T-helper 9 cell (primary cell): Measurements from ENCODE around the gene ACTL9.

Experiments used
- DNase-seq: peaks from one replicate; pipeline ENCODE4 v3.0.0-alpha.2; 2020

ACTL9 gene

DNA sequence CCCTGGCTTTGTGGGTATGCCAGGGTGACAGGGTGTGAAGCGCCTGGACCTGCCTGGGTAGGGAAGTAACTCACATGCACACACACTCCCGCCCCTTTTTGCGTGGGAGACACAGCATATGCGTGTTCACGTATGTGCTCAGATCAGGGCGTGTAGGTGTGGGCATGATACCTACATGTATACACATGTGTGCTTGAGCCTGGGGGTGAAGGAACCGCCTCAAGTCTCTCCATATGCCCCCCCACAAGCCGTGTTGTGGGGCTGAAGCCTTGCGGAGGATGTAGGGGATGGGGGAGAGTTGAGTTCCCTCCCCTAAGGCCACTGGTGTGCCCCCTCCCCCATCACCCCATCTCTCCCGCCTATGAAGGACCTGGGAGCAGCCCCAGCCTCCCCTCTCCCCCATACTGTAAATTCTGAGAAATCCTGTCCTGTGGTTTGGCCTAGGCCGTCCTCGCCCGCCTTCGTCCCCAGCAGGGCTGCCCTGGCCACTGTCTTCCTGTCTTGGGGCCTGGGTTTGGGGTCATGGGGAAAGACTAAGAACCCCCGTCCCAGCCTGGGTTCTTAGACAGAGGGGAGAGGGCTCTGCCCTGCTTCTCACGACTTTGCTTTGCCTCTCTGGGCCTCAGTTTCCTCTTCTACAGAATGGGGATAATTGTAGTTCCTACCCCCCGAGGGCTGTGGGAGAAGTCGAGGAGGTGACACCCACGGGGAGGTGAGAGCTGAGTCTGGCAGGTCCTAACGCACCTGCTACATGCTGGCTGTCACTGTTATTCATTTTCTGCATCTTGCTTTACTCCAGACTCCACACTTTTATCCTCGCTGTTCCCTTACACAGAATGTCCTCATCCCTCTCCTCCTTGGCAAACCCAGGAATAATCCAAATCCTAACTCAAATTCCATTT is 14.3 kb downstream of the ACTL9 start:
- no peak for DNase-seq

DNA sequence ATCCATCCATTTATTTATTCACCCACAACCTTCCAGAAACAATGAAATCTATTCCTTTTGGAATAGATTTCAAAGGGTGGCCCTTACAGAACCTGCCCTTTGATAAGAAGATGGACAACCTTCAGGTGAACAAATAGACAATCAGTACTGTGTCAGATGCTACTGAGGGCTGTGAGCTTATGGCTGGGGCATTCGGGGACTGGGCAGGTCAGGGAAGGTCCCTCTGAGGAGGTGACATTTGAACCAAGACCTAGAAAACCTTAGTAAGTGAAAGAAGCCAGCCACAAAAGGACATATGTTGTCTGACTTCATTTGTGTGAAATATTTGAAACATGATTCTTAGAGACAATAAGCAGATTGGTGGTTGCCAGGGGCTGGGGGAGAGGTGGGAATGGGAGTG is 15.7 kb downstream of the ACTL9 start:
- DNase-seq, result no peak

- DNase-seq, result no peak
Measured at GRCh38 chr19:8682472-8682871, 16.1 kb downstream of the ACTL9 start.

DNA sequence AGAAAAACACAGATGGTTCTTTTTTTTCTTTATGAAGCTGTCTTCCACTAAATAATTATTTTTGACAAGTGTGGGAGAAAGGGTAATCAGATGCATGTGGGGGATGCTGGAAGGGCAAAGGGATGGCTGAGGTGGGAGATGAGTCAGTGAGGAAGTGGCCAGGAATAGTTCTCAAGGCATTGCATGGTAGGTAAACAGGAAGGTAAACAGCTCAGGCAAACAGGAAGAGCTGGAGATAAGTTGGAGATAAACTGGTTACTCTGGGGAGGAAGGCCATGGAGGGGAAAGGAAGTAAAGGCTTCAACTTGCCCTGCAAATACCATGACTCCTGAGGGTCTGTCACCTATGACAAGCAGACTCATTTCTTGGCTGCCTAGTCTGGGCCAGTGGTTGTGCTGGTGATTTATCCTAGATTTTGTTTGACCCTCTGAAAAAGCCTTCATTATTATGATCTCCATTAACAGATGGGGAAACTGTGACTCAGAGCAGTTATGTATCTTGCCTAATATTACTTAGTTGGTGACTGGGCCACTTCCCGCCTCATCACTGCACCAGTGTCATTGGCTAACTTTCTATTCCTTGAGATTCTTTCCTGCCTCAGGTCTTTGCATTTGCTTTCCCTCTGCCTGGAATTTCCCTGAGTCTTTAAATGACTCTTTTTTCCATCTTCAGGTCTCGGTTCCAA is 17.1 kb downstream of the ACTL9 start:
- DNase-seq, result no peak

DNA sequence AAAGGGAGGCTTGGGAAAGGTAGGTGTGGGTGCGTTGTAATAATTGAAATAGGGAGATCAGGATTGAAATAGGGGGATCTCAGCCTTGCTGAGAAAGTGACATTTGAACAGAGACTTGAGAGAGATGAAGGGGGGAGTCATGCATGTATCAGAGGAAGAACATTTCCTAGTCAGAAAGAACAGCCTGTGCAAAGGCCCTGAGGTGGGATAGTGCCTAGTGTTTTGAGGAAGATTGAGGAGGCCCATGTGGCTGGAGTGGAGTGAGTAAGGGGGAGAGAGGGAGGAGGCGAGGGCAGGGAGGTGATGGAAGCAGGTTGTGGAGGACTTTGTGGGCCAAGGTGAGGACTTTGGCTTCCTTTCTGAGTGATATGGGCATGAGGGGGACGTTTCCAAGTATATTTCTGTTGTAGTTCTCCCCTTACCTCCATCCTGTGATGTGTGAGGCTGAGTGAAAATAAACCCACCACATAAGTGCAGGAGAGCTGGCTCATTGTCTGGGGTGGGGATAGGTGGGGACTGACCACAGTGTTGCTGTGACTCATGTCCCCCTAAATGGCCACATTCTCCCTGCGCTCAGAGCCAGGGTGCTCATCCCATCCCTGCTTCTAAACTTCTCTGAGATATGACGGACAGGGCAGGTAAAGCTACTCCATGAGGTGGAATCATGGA is 17.8 kb downstream of the ACTL9 start:
- no peak for DNase-seq

DNA sequence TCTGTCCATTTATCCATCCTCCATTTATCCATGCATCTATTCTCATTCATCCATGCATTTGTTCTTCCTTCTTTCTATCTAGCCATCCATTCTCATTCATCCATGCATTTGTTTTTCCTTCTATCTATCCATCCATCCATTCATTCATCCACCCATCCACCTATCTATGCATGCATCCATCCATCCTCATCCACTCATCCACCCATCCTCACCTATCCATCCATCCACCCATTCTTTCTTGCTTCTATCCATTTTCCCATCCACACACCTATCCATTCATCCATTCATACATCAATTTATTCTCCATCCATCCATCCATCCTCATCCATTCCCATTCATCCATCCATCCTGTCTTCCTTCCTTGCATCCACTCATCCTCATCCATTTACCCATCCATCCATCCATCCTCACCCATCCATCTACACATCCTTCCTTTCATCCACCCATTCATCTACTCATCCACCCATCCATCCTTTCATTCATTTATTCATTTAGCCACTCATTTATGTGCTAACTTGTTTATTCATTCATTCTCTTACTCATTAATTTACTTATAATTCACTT is 20.3 kb downstream of the ACTL9 start:
- DNase-seq, result no peak

- no peak for DNase-seq
Measured at GRCh38 chr19:8675066-8675465, 23.5 kb downstream of the ACTL9 start.

GRCh38 chr19:8673276-8673891 is 25.2 kb downstream of the ACTL9 start:
- DNase-seq, result no peak

GRCh38 chr19:8666814-8667405 is 31.7 kb downstream of the ACTL9 start:
- no peak for DNase-seq

- no peak for DNase-seq
Measured at GRCh38 chr19:8665468-8666213, 33.0 kb downstream of the ACTL9 start.

DNA sequence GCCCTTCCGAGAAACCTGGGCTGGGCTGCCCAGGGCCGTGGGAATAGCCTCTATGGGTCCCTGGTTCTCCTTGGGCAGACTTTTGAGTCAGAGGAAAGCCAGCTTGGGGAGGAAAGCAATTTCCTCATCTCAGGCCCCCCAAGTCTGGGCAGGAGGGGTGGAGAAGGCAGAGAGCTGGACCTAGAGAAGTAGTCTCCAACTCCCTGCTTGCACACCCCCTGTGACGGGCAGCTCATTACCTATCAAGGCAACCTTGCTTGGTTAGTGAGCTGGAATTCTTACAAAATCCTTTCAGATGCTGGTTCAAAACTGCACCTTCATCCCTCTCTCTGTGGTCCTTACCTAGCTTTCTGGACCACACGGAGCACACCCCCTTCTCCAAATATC is 33.9 kb downstream of the ACTL9 start:
- DNase-seq, result no peak

GRCh38 chr19:8663920-8664670 is 34.5 kb downstream of the ACTL9 start:
- peak; percentile 21 for DNase-seq

- no peak for DNase-seq
Measured at GRCh38 chr19:8662263-8662662, 36.3 kb downstream of the ACTL9 start.

DNA sequence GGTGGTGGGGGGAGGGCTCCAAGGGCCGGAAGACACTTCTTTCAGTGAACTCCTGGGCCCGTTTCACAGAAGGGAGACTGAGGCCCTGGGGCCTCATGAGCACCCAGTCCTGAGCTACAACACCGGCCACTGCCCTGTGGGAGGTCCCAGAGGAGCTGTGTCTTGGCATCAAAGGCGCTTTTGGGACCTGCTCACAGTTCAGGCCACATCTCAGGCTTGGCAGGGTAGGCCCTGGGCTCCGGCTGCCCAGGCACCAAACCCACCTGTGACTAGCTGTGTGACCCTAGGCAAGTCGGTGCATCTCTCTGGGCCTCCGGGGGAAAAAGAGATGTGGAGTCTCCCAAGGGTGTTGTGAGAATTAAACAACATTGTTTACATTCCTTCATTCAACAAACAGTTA is 38.7 kb downstream of the ACTL9 start:
- no peak for DNase-seq

- no peak for DNase-seq
Measured at GRCh38 chr19:8657869-8658268, 40.7 kb downstream of the ACTL9 start.

GRCh38 chr19:8655340-8655709 is 43.3 kb downstream of the ACTL9 start:
- peak; percentile 25 for DNase-seq

- peak; percentile 68 for DNase-seq
Measured at GRCh38 chr19:8654591-8655339, 43.8 kb downstream of the ACTL9 start.

DNA sequence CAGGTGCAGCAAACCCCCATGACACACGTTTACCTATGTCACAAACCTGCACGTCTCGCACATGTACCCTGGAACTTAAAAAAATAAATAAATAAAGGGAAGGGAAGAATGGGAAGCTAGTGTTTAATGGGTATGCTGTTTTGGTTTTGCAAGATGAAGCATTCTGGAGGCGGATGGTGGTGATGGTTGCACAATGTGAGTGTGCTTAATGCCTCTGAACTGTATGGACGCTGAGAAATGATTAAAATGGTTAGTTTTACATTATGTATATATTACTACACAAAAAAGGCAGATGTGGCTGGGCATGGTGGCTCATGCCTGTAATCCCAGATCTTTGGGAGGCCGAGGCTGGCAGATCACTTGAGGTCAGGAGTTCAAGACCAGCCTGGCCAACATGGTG is 50.4 kb downstream of the ACTL9 start:
- DNase-seq, result no peak
